ENCODE measurements around the gene OR2Y1.
"Not testable (repeated sequence)": the region's sequence is repeated elsewhere in the genome, so short reads cannot be mapped to it uniquely, and the experiment has no call there.

Gene OR2Y1

DNA sequence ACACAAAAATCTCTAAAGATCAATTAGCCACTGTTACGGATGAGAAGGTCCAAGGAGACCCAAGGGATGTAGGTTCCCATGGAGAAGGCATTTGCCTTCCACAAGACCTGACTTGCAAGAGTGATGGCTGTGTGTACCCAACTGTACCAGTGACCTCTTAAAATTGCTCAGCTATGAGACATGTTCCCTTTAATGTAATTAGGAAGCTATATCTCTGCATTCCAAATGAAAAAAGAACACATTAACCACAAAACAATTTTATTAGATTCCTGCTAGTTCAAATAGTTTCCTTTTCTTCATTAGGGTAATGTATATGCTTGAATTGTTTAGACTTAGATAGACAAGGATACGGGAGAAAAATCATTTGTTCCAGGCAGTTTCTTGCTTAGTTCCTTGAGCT, 3.3 kb downstream of the OR2Y1 start:
- DNase-seq, result no peak

DNA sequence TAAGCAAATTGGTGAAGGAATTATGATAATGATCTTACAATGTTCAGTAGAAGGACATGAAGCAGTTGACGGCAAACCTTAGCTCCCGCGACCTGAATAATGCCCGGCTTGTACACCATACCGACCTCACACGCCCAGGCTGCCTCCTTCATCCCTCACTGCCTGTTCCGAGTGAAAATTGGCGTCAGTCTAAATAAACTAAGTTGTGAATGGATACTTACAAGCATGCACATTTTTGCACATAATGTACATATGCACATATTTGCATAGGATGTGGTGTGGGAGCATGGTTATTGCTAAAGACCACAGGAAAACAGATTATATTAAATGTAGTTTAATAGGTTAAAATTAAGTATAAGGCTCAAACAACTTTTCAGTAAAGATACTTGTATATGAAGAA, 14.9 kb downstream of the OR2Y1 start:
- no peak for DNase-seq

DNA sequence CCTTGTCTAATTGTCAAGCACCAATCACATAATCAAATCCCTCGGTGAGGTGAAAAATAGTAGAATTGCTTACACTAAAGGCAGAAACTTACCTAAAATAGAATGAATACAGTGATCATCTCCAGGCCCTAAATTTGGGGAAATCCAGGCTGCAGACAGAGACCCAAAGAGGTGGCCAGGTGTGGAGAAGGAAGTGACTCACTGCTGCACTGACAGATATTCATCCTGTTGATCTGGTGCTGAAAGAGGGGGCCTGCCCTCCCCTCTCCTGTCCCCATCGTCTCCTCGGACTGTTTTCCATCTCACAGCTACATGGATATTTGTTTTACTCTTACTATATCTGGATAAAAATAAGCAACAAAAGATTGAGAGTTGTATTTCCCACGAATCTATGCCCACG, 15.9 kb downstream of the OR2Y1 start:
- DNase-seq, result no peak

DNA sequence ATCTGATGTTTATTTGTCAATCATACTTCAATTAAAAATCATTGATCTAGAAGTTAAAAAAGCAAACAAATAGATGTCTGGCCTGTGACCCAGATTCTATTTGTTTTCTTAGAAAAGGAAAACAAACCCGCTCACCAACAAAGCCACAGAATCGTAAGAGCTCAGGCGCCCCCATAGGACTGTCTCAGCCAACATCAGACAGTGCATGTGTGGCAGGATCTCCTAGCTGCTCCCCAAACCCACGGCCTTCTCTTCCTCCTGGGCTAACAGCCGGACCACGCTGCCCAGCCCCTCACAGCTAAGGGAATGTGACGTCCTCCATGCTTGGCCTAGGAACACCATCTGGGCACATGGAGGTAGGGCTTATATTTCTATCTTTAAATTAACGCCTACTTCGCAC, 19.4 kb downstream of the OR2Y1 start:
- DNase-seq, result no peak

DNA sequence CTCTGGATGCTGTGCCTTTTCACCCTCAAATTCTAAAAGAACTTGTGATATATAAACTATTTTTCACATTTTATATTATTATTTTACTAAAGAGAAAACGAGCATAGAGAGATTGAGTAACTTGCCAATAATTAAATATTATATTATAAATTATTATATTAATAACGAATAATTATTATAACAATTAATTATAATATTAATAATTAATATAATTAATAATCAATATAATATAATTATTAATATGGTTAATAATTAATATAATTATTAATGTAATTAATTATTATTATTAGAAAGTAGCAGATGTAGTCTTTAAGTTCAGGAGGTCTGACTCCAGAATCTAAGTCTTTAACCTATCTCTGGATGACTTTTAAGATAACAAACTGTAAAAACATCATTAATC, 20.1 kb downstream of the OR2Y1 start:
- DNase-seq, result no peak

DNA sequence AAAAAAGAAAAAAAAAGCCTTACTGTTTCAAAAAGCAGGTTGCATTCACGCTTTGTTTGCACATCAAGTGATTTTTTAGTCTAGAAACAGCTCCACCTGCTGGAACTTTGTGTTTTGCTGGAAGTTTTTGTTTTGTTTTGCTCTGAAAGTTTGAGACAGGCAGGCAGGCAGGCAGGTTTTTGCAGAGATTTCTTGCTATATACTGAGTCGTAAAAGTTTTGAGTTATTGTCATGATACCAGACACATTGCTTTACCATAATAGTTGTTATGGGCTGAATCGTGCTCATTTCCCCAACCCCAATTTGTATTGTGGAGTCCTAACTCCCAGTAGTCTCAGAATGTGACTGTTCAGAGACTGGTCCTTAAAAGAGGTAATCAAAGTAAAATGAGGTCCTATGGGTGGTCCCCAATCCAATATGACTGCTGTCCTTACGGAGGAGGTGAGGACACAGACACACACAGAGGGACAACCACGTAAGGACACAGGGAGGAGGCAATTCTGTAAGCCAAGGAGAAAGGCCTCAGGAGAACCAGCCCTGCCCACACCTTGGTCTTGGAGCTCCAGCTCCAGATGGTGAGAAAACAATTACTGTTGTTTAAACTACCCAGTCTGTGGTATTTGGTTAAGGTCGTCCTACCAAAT, 20.9 kb downstream of the OR2Y1 start:
- peak; percentile 60 for DNase-seq

DNA sequence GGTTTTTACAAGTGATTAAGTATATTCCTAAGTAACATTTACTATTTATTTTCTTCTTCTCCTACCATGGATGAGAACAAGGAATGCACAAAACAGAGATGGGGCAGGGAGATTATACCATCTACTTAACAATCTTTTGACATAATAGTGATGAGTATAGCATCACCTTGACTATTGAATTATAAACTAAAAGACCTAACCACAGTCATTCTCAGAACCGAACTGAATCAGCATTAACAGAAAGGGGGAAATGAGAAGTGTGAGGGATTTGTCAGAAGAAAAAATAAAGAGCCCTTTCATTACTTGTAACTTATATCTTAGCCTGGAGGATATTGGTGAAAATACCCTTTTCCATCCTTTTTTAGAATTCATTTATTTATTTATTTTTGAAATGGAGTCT, 21.9 kb downstream of the OR2Y1 start:
- no peak for DNase-seq

DNA sequence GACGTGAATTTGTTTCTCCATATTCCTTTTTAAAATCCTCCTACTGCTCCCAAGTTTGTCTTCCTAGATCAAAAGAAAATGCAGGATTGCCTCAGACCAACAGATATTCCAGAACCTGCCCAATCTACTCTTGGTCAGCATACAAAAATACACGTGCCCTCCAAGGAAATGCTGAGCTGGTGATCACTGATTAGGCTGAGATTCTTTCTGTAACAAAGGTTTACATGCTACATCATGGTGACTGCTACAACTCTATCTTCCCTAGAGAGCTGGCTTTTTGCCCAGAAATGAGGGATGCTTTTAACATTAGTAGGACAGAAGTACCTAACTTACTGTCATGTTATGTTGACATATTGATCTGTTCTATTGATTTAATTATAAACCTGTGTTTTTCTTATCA, 35.5 kb downstream of the OR2Y1 start:
- peak; percentile 88 for DNase-seq

DNA sequence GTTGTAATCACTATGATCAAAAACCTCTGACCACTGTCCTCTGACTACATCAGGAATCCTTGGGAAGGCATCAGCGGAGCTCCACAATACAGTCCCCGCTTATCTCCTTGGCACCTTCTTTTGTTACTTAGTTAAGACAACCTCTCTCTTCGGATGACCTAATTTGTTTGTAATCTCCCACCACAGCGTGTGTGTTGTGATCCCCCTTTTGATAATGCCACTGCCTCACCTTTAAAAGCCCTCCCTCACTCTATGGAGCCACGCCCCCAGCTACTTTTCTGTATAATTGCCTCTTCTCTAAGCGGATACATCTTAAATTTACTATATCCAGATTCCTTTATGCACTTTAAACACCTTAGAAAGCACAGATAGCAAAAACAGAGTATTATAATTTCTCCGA, 35.9 kb downstream of the OR2Y1 start:
- no peak for DNase-seq

DNA sequence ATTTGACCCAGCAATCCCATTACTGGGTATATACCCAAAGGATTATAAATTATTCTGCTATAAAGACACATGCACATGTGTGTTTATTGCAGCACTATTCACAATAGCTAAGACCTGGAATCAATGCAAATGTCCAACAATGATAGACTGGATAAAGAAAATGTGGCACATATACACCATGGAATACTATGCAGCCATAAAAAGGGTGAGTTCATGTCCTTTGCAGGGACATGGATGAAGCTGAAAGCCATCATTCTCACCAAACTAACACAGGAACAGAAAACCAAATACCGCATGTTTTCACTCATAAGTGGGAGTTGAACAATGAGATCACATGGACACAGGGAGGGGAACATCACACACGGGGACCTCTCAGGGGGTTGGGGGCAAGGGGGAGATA, 36.5 kb downstream of the OR2Y1 start:
- not testable (repeated sequence) for DNase-seq

DNA sequence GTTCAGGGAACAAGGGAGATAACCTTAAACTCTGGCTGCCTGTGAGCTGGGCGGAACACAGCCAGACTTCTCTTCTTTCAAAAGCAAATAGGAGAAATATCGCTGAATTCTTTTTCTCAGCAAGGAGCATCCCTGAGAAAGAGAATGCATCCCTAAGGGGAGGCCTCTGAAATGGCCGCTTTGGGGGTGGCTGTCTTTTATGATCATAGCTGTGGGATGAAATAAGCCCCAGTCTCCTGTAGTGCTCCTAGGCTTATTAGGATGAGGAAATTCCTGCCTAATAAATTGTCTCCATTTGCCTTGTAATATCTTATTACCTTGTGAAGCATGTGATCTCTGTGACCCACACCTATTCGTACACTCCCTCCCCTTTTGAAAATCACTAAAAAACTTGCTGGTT, 39.4 kb downstream of the OR2Y1 start:
- not testable (repeated sequence) for DNase-seq

DNA sequence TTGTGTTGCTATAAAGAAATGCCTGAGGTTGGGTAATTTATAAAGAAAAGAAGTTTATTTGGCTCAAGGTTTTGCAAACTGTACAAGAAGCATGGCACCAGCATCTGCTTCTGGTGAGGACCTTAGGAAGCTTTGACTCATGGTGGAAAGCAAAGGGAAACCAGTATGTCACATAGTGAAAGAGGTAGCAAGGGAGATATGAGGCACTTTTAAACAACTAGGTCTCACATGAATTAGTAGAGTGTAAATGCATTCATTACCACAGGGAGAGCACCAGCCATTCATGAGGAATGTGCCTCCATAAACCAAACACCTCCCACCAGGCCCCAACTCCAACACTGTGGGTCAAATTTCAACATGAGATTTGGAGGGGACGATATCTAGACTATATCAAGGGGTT, 40.8 kb downstream of the OR2Y1 start:
- DNase-seq, result no peak

DNA sequence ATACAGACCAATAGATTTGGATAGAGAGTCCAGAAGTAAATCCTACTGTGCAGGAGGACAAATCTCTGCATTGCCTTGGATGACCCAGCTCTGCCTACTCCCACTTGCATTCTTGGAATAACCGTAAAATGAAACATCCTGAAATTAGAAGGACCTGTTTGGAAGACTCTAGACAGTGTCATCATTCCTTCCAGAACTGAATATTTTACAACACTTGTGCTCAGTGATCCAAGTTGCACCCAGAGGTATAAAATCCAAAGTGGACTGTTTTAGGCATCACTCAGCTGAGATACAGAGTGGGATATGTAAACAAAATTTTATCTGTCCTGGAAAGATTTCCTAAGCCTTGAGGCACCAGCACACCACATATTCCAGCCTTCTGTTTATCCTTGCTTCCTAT, 43.7 kb downstream of the OR2Y1 start:
- DNase-seq, result no peak

DNA sequence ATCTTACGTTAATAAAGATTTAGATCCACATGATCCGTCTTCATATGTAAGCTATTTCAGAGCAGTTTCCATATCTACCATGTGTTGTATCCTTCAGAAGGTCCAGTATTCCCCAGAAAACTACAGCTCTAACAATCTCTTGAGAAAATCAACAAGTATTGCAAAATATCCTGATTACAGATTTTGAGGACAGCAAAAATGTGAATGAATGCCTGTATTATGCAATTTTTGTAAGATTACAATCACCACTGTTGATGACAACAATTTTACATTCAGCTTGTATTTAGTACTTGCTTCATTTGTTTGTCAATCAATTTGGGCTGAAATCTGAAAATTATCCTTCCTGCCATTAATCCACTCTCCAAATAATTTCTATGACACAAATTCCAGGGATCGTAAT, 47.4 kb downstream of the OR2Y1 start:
- DNase-seq, result no peak

DNA sequence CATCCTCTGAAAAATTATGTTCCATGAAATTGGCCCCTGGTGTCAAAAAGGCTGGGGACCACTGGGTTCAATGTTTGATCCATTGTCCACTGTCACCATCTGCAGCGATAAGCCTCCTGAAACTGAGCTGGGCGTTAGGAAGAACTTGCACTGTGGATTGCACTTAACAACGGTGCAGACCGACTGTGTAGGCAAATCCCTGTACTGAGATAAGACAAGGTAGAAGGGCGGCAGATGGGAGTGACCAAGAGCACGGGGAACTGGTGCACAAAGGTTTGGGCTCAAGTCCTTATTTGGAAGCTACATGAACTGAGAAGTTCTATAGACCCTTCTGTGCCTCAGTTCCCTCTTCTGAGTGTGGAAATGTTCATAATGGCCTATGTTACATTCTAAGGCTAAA, 48.8 kb downstream of the OR2Y1 start:
- DNase-seq, result no peak

DNA sequence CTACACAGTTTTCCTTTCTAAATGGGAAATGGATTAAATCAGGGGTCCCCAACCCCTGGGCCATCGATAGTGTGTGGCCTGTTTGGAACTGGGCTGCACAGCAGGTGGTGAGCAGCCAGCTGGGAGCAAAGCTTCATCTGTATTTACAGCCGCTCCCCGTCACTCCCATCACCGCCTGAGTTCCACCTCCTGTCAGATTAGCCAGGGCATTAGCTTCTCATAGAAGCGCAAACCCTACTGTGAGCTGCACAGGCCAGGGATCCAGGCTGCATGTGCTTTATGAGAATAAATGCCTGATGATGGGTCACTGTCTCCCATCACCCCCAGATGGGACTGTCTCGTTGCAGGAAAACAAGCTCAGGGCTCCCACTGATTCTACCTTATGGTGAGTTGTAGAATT, 49.3 kb downstream of the OR2Y1 start:
- DNase-seq, result no peak

DNA sequence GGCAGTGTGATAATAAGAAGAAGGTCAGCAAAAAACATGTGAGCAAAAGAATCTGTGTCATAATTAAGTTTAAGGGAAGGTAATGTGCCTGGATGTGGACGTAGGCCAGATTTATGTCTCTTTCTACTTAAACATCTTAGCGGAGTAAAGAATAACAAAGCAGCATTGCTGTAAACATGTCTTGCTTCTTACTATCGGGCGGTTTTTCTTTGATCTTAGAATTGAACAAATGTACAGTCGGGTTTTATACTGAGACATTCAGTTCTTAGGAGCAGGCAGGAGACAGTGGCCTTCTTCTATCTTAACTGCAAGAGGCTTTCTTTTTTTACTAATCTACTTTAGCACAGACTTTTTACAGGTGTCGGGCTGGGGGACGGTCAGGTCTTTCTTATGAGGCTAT, 50.1 kb downstream of the OR2Y1 start:
- DNase-seq, result no peak

Measured in NCI-H345 (cell line).